Choroid plexus epithelial cell (primary cell): Measurements from ENCODE around the gene RALGPS1.

Experiments used
- DNase-seq: peaks from one replicate; pipeline ENCODE4 v3.0.0-alpha.2; 2010; ENCODE audit warnings: low read depth
- H3K4me3 ChIP-seq: 2 replicates; pipeline ENCODE4 v1.5.1; 2011; ENCODE audit warnings: low read depth, mild to moderate bottlenecking, control low read depth, low read length, moderate library complexity
- CTCF ChIP-seq: conservative IDR thresholded peaks from 2 replicates; pipeline ENCODE4 v1.5.1; 2011; ENCODE audit warnings: low read depth, mild to moderate bottlenecking, control low read depth, inconsistent platforms, low read length, moderate library complexity

Gene RALGPS1

GRCh38 chr9:126975327-126976220 is 61.0 kb downstream of the RALGPS1 start:
- H3K4me3 ChIP-seq, result no peak overlapping the region
- DNase-seq, result no peak
- no peak for TF ChIP-seq CTCF

GRCh38 chr9:126979461-126979860 is 64.9 kb downstream of the RALGPS1 start:
- H3K4me3 ChIP-seq, result no peak overlapping the region
- no peak for DNase-seq
- no peak for TF ChIP-seq CTCF

- no peak for TF ChIP-seq CTCF
- DNase-seq, result peak; percentile 17
- H3K4me3 ChIP-seq, result no peak overlapping the region
Observed at GRCh38 chr9:126980231-126980630, 65.6 kb downstream of the RALGPS1 start.

GRCh38 chr9:126981218-126981617 is 66.6 kb downstream of the RALGPS1 start:
- H3K4me3 ChIP-seq, result no peak overlapping the region
- TF ChIP-seq CTCF, result no peak
- DNase-seq, result no peak

- no peak for DNase-seq
- no peak overlapping the region for H3K4me3 ChIP-seq
- no peak for TF ChIP-seq CTCF
Observed at GRCh38 chr9:126982215-126983002, 67.8 kb downstream of the RALGPS1 start.

- TF ChIP-seq CTCF, result no peak
- DNase-seq, result no peak
- no peak overlapping the region for H3K4me3 ChIP-seq
Observed at GRCh38 chr9:126983767-126984166, 69.2 kb downstream of the RALGPS1 start.
